HG03469 (cell line): ENCODE measurements around the gene CASP3.
A peak's percentile ranks its signal among the peaks of the same experiment; 100 is the strongest.
"Not testable (repeated sequence)": the region's sequence is repeated elsewhere in the genome, so short reads cannot be mapped to it uniquely, and the experiment has no call there.

Source experiments
- ATAC-seq: cut with Tn5 transposase; IDR thresholded peaks from one replicate; pipeline ENCODE4 v1.9.1; 2021; ENCODE audit warnings: mild to moderate bottlenecking, moderate library complexity, moderate number of reproducible peaks; ENCODE audit not compliant: unreplicated experiment

CASP3 gene

DNA sequence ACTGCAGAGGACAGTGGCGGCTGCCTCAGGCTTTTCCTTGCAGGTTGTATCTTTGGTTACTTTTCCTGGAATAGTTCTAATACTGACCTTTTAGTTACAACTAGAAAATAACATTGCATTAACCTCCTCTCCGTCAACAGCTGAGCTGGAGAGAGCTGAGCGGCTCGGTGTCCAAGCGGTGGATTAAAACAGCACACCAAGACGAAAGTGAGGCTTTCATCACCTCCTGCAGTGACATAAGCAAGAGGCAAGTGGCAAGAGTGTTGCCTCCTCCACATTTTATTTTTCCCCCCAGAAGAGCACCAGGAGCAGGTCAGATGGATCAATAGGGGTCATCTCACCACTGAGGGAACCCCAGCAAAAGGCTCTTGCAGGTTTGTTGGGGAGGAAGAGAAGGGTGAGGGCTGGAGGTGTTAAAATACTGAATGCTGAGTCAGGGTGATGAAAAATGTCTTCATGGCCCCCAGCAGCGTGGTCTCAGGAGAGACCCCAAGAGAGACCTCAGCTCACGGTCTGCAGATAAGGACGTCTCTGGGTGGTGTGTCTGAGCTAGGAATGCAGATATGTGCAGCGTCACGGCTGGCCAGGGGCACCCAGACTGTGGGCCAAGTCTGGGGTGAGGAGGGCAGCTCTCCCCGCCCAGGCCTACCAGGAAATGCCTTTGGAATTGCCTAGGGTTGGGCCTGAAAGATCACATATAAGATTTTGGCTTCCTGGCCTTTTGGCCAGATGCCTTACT lies 50.3 kb downstream of the CASP3 start:
- no peak for ATAC-seq

DNA sequence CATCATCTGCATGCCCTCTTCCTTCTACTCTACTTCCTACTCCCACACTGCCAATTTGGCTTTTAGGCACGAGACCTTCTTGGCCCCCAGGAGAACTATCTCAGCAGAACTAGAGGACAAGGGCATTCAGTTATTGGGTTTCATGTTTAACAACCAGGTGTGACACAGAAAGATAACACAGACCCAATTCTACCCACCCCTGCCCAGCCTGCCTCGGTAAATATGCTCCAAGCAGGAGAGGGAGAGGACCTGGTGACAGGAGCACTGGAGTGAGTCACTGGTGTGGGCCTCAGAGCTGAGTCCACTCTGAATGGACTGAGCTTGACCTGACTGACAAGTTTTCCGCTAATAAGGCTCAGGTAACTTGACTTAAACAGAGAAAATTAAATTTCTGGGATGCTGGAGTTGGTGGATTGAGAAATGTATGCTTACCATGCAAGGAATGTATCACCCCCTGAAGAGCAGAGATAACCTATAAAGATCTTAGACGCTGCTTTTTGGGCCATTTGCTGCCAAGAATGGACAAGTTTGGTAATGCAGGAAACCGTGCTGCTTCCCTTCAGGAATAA lies 52.5 kb downstream of the CASP3 start:
- ATAC-seq: no peak

DNA sequence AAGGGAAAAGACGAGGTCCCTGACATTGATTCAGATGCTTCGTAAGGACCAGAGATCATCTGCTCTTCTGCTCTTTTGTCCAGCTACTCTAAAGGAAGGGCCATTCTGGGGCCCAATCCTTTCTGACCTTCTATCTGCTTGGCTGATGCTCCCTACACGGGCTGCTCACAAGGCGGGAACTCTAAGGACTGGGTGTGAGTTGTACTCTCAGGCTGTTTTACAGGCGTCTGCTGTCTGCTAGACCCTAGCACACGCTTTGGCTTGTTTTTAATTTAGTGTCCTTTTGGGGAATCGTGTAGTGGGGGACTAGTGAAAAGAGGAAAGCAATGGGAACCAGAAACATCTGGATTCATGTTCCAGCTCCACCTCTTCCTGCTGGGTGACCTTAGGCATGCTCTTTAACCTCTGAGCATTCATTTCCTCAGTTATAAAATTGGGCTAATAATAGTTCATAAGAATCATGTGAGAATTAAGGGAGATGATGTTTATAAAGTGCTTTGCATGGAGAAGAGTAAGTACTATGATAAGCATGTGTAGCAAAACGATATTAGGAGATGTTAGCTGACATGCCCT lies 53.1 kb downstream of the CASP3 start:
- ATAC-seq: no peak

DNA sequence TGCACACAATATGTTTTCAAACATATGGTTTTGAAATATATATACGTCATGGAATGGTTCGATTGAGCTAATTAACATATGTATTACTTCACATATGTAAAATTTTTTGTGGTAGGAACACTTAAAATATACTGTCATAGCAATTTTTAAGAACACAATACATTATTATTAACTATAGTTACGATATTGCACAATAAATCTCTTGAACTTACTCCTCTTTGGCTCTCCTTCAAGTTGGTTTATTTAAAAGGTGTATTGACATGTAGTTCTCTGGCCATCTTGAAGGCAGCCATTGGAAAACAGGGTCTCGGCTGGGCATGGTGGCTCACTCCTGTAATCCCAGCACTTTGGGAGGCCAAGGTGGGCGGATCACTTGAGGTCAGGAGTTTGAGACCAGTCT lies 53.8 kb downstream of the CASP3 start:
- no peak for ATAC-seq

DNA sequence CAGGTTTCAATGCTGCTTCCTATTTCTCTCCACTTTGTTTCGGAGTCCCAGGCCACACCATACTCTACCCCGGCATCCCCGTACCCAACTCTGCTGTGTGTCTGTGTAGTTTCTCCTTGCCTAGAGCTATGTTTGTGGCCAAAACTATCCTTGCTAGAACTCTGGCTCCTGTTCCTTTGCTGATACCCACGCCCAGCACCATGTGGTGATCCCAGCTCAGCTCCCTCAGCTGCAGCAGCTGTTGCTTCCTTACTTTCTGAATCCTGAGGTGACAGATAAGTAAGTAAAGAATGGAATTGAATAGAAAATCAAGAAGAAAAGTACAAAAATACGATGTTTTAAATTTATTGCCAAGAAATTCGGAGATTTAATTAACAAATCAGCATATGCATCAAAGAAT lies 55.8 kb downstream of the CASP3 start:
- ATAC-seq: no peak

DNA sequence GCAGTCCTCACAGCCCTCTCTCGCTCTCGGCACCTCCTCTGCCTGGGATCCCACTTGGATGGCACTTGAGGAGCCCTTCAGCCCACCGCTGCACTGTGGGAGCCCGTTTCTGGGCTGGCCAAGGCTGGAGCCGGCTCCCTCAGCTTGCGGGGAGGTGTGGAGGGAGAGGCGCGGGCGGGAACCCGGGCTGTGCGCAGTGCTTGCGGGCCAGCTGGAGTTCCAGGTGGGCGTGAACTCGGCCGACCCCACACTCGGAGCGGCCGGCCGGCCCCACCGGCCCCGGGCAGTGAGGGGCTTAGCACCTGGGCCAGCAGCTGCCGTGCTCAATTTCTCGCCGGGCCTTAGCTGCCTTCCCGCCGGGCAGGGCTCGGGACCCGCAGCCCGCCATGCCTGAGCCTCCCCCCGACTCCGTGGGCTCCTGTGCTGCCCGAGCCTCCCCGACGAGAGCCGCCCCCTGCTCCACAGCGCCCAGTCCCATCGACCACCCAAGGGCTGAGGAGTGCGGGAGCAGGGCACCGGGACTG lies 57.4 kb downstream of the CASP3 start:
- ATAC-seq: not testable (repeated sequence)

DNA sequence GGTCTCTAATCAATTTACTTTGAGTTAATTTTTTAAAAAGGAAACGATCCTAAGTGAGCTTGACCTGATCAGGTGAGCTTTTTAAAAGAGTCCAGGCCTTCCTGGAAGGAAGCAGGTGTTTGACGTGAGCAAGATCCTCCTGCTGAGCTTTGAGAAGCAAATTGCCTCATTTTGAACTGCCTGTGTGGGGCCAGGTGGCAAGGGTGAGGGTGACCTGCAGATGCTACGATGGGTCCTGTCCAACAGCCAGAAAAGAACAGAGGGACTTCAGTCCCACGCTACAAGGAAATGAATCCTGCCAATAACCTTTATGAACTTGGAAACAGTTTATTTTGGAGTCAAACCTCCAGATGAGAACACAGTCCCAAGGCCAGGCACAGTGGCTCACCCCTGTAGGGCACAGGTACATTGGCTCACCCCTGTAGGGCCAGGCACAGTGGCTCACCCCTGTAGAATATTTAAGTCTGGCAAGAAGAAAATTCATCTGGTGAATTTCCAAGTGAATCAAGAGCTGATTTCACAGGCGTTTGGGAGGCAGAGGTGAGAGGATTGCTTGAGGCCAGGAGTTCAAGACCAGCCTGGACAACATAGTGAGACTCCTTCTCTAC lies 58.1 kb downstream of the CASP3 start:
- ATAC-seq: no peak

DNA sequence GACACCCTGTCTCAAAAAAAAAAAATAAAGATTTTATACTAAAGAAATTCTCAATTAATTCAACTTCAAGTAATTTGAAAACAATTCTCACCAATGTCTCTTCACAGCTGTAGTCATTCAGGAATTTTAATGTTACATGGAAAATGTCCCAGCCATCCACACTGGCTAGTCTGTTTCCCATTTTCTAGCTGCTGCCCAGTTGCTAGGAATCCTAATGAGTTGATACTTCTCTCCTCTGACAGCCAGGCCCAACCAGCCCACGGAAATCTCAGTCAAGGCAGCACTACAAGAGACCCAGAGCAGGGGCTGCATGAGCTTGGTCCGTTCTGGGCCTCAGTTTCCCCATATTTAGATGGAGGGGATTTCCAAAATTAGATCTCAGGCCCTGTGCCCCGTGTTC lies 59.1 kb downstream of the CASP3 start:
- no peak for ATAC-seq

DNA sequence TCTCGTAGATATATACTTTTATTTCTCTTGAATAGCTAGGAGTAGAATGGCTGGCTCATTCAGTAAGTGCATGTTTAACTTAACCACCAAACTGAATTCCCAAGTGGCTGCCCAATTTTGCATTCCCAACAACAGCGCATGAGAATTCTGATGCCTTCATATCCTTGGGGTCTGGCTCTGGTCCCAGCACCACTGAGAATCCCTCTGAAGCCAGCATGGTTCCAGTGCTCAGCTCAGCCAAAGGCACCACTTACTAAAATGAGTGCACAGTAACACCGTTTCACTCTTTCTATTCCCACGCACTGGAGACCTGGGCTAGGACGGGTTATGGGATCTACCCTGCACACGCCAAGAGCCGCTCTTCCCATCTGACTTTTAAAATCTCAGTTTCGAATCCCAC lies 60.4 kb downstream of the CASP3 start:
- no peak for ATAC-seq

DNA sequence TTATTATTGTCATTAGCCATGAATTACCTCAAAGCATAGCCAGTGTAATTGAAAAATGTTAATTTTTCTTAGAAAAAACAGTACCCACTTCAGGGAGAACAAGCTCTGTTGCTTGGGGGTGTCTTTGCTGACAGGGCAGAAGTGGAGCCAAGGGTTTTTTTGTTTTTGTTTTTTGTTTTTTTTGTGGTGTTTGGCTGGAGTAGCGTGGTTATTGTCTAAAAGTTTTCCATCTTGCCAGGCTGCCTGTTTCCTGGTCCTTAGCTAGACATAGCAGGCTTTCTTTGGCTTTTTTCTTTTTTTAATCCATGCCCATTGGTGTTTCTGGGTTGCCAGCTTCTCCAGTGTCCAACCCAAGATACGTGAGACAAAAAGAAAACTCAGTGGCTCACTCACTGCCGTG lies 61.5 kb downstream of the CASP3 start:
- no peak for ATAC-seq

DNA sequence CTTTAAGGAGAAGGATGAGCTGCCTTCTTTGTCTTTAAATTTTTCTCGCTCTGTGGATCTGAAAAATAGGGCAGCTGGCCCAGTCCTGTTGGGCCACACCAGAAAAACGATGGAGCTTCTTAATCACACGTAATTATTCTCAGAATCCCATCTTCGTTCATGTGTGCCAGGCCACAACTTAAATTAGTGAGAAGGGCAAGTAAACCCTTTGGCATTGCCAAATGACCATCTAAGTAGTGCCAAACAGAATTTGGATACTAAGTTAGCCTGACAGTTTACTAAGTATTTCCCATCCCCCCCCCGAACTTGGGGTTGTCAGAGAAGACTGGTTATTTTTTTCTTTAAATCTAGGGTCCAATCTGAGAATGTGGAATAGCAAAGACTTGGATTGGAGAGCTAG lies 62.0 kb downstream of the CASP3 start:
- no peak for ATAC-seq

DNA sequence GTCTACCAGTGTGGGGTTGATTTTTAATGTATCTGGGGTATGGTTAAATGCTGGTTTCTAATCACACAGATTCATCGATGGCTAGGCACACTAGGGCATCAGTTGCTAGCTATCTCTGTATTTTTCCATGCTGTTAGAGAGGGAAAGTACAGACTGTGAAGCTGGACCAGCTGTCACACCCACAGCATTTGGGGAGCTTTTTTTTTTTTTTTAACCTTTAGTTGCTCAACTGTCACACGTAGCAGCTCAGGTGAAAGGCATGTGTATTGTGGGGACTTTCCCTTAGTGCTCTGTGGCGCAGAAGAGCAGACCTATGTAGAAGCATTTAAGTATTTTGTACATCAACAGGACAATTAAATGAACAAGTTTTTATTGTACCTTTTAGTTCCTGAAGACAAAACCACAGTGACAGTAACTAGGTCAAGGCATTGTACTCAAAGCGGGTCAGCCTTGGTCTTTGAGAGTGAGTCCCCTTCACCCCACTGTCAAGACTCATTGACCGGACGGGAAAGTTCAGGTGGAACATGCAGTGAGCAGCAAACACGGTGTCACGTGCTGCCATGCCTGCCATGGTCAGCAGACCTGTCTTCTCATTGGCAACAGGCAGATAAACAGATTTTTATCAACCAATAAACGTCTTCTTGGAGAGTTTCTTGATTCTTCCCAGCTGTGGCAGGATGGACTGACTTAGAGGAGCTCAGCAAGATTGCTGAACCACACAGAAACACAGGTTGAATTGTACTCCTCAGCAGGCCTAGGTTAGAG lies 65.3 kb downstream of the CASP3 start:
- peak; percentile 61 for ATAC-seq
